Progenitor cell of endocrine pancreas (in vitro differentiated cells): ENCODE results near the gene HUS1. TPM values are rescaled to one million over a fixed set of nuclear protein-coding genes. Genes with fewer than 3 reads are reported as not detected.

Experiments
- DNase-seq: peaks from one replicate; pipeline ENCODE4 v3.0.0; 2021; ENCODE audit warnings: low spot score; ENCODE audit not compliant: unreplicated experiment
- H3K27ac Mint-ChIP-seq: 2 replicates; pipeline ENCODE4 v1.8.0; 2021; ENCODE audit warnings: mild to moderate bottlenecking, moderate library complexity, mixed read lengths
- H3K27me3 Mint-ChIP-seq: 2 replicates; pipeline ENCODE4 v1.8.0; 2021; ENCODE audit warnings: mixed read lengths
- H3K36me3 Mint-ChIP-seq: 2 replicates; pipeline ENCODE4 v1.8.0; 2022; ENCODE audit warnings: mixed read lengths; ENCODE audit not compliant: insufficient read depth
- H3K4me1 Mint-ChIP-seq: 2 replicates; pipeline ENCODE4 v1.8.0; 2021; ENCODE audit warnings: low read depth, mixed read lengths
- H3K4me3 Mint-ChIP-seq: 2 replicates; pipeline ENCODE4 v1.8.0; 2021; ENCODE audit warnings: low read depth, mild to moderate bottlenecking, moderate library complexity, mixed read lengths
- H3K9me3 Mint-ChIP-seq: 2 replicates; pipeline ENCODE4 v1.8.0; 2021; ENCODE audit warnings: low read depth, mixed read lengths
- total RNA-seq: library from RNA; stranded (reverse); gene quantifications from 2 replicates; pipeline ENCODE4 v1.2.1, GENCODE V29; 2021
- TF ChIP-seq, protein P1 (sequence below): fragments of 200-600 bp; sonication (generic); IDR thresholded peaks from one replicate; pipeline ENCODE4 v1.5.0; 2021; ENCODE audit warnings: antibody characterized with exemption, mild to moderate bottlenecking; ENCODE audit not compliant: unreplicated experiment

The HUS1 gene
- total RNA-seq, 1 donor from 2014 or later: 45.1 TPM

- TF ChIP-seq, protein P1, sequence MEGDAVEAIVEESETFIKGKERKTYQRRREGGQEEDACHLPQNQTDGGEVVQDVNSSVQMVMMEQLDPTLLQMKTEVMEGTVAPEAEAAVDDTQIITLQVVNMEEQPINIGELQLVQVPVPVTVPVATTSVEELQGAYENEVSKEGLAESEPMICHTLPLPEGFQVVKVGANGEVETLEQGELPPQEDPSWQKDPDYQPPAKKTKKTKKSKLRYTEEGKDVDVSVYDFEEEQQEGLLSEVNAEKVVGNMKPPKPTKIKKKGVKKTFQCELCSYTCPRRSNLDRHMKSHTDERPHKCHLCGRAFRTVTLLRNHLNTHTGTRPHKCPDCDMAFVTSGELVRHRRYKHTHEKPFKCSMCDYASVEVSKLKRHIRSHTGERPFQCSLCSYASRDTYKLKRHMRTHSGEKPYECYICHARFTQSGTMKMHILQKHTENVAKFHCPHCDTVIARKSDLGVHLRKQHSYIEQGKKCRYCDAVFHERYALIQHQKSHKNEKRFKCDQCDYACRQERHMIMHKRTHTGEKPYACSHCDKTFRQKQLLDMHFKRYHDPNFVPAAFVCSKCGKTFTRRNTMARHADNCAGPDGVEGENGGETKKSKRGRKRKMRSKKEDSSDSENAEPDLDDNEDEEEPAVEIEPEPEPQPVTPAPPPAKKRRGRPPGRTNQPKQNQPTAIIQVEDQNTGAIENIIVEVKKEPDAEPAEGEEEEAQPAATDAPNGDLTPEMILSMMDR: no peak
- Mint-ChIP-seq H3K27ac (no peak overlapping the region), H3K4me1 (peaks cover 13% of the 10 kb centered on the region), H3K27me3 (no peaks in the 10 kb centered on the region), H3K36me3 (peaks cover 14% of the 10 kb centered on the region), H3K4me3 (no peak overlapping the region), H3K9me3 (peaks cover 30% of the 10 kb centered on the region)
- no peak for DNase-seq
These were observed 63.8 kb downstream of the HUS1 start for GRCh38 chr7:47915616-47915976.

GRCh38 chr7:47914717-47915615 is 64.4 kb downstream of the HUS1 start:
- H3K4me1 Mint-ChIP-seq: peaks cover 13% of the 10 kb centered on the region
- H3K9me3 Mint-ChIP-seq: peaks cover 24% of the 10 kb centered on the region
- DNase-seq: no peak
- H3K36me3 Mint-ChIP-seq: peaks cover 12% of the 10 kb centered on the region
- TF ChIP-seq, protein P1: no peak
- H3K4me3 Mint-ChIP-seq: no peak overlapping the region
- no peaks in the 10 kb centered on the region for H3K27me3 Mint-ChIP-seq
- peak overlapping the region; percentile 86 for H3K27ac Mint-ChIP-seq

Other genes starting within 250 kb of the HUS1 start
- gene PKD1L1, start 31.1 kb downstream of the HUS1 start, total RNA-seq: 0.67 and 0.89 TPM in 2 replicates
- gene SUN3, start 49.5 kb upstream of the HUS1 start, total RNA-seq: not detected in 2 replicates
- gene C7orf57, start 55.9 kb upstream of the HUS1 start, total RNA-seq: not detected in 2 replicates
- 10.6 and 15.2 TPM in 2 replicates for gene UPP1, start 109.7 kb upstream of the HUS1 start, total RNA-seq
- 0.07 and 0.12 TPM in 2 replicates for gene ABCA13, start 191.8 kb upstream of the HUS1 start, total RNA-seq